G401.6 (cell line): Measurements from ENCODE around the gene CUX1.
"Not testable (repeated sequence)": the region's sequence is repeated elsewhere in the genome, so short reads cannot be mapped to it uniquely, and the experiment has no call there.

Experiments used
- FAIRE-seq: peaks from 2 replicates; lab custom pipeline; 2012; peaks lifted over from hg19 to GRCh38; lab: Jason Lieb, UNC

CUX1 gene

GRCh38 chr7:102149416-102149815 lies 332.0 kb downstream of the CUX1 start:
- FAIRE-seq, result no peak

- FAIRE-seq, result no peak
Observed at GRCh38 chr7:102150266-102150665, 332.8 kb downstream of the CUX1 start.

- no peak for FAIRE-seq
Observed at GRCh38 chr7:102152672-102153598, 335.5 kb downstream of the CUX1 start.

- no peak for FAIRE-seq
Observed at GRCh38 chr7:102153599-102153946, 336.1 kb downstream of the CUX1 start.

DNA sequence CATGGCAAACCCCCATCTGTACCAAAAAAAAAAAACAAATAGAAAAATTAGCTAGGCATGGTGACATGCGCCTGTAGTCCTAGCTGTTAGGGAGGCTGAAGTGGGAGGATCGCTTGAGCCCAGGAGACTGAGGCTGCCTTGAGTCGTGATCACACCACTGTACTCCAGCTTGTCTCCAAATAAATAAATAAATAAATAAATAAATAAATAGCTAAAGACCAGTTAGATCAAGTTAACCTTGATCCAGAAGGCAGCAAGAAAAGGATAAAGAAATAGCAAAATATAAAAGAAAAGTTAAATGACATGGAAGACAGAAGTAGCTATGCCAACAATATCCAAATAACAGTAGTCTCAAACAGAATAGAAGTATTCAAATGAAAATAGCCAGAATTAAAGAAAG lies 337.0 kb downstream of the CUX1 start:
- no peak for FAIRE-seq

DNA sequence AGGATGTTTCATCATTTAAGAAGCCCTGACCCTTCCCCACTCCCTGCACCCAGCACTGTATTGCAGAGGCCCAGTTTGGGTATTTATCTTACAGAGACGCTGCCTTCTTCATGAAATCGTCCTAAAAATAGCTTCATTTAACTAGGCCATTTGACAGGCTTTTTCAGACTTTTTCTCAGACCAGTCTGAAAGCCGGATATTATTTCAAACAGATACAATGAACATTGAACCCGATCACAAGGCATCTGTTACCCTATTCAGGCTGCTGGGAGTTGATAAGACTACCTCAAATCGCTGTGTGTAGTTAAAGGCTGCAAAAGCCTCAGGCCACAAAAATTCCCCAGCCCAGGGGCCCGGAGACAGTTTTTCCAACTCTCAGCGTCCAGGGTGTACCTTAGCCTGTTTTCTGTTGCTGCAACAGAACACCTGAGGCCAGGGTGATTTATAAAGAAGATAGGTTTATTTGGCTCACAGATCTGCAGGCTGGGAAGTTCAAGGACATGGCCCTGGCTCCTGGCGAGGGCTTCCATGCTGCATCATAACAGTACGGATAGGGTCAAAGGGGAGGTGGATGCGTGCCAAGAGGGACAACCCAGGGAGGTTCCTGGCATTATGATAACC lies 338.5 kb downstream of the CUX1 start:
- FAIRE-seq, result no peak

- FAIRE-seq, result no peak
Observed at GRCh38 chr7:102156867-102157266, 339.4 kb downstream of the CUX1 start.

GRCh38 chr7:102165136-102165535 lies 347.7 kb downstream of the CUX1 start:
- FAIRE-seq, result no peak

- FAIRE-seq, result no peak
Observed at GRCh38 chr7:102167254-102167653, 349.8 kb downstream of the CUX1 start.

- FAIRE-seq, result peak; percentile 93
Observed at GRCh38 chr7:102169651-102170392, 352.4 kb downstream of the CUX1 start.

GRCh38 chr7:102170393-102170970 lies 353.1 kb downstream of the CUX1 start:
- no peak for FAIRE-seq

GRCh38 chr7:102173669-102174068 lies 356.2 kb downstream of the CUX1 start:
- no peak for FAIRE-seq

- FAIRE-seq, result no peak
Observed at GRCh38 chr7:102175423-102176170, 358.2 kb downstream of the CUX1 start.

- no peak for FAIRE-seq
Observed at GRCh38 chr7:102178410-102178809, 361.0 kb downstream of the CUX1 start.

DNA sequence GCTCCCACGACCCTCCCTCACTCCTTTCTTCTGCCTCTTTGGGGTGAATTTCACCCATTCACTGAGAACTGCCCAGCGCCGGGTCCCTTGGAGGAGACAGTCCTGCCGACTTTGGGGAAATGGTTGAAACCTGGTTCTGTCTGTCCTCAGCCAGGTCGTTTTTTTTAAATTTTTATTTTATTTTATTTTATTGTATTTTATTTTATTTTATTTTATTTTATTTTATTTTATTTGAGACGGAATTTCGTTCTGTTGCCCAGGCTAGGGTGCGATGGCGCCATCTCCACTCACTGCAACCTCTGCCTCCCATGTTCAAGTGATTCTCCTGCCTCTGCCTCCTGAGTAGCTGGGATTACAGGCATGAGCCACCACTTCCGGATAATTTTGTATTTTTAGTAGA lies 363.3 kb downstream of the CUX1 start:
- no peak for FAIRE-seq

GRCh38 chr7:102181517-102181916 lies 364.1 kb downstream of the CUX1 start:
- no peak for FAIRE-seq

- FAIRE-seq, result no peak
Observed at GRCh38 chr7:102182016-102182415, 364.6 kb downstream of the CUX1 start.

DNA sequence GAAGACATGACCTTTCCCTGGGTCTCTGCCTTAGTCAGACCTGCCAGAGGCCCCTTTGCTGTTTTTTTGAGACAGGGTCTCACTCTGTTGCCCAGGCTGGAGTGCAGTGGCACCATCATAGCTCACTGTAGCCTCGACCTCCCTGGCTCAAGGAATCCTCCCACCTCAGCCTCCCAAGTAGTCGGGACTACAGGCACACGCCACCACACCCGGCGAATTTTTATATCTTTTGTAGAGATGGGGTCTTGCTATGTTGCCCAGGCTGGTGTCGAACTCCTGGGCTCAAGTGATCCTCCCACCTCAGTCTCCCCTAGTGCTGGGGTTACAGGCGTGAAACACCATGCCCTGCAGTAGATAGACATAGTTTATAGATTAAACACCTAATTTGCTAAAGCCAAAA lies 366.4 kb downstream of the CUX1 start:
- FAIRE-seq, result not testable (repeated sequence)

DNA sequence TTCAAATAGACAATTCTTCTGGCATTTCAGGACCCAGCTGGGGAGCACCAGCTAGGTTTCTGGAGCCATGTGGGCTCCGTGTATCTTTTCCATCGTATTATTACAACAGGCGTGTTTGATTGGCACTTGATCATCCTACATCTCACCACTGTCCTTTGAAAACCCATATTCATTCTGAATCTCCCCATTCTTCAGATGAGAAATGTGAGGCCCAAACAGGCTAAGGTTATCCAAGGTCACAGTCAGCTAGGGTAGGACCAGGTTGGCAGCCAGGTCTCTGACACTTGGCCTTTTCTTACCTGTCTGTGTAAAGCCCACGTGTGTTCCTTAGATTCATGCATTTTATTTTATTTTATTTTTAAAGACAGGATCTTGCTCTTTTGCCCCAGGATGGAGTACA lies 366.9 kb downstream of the CUX1 start:
- FAIRE-seq, result no peak

DNA sequence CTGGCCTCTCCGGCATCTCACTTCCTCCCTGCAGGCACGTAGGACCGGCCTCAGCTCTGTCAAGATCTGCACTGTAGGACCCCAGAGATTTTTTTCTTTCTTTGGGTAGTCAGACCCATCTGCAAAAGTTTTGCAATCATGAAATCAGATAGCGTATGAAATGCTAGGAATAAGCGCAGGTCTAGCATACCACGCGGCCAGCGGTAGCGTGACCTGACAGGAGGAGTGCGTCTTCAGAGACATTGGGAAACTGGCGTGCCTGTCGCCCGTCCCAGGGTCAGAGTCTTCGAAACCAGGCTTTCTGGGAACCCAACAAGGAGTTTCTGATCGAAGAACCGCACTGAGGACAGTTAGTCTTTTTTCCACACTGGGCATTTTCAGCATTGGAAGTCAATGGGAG lies 368.4 kb downstream of the CUX1 start:
- FAIRE-seq, result no peak

GRCh38 chr7:102186306-102186705 lies 368.9 kb downstream of the CUX1 start:
- no peak for FAIRE-seq

- FAIRE-seq, result no peak
Observed at GRCh38 chr7:102188746-102189145, 371.3 kb downstream of the CUX1 start.
